A375 (cell line): ENCODE data around the gene SYK. TPM values are rescaled to one million over a fixed set of nuclear protein-coding genes. Genes with fewer than 3 reads are reported as not detected.

Experiments used
- total RNA-seq: library from RNA; depleted of rRNA; stranded (reverse); fragments of >200 nt; shearing (Covaris generic); gene quantifications from 2 replicates; pipeline ENCODE4 v1.2.3, GENCODE V29; 2014; rRNA removed

Gene SYK
- 0.15 and 0.72 TPM in 2 replicates for total RNA-seq

GRCh38 chr9:90801241-90801972 is at the start of gene SYK:
Gene SYK (plus strand): TSS chr9:90801819. CDS start chr9:90843899, 42,080 bp downstream.

Other genes starting within 250 kb of the SYK start
- not detected in 2 replicates for gene DIRAS2, start 159.0 kb upstream of the SYK start, total RNA-seq